H1 (cell line): Measurements from ENCODE around the gene ARRDC2. TPM values are rescaled to one million over a fixed set of nuclear protein-coding genes. Genes with fewer than 3 reads are reported as not detected.

ENCODE experiments used
- CTCF ChIA-PET: fragments of 300-600 bp; sonication (Branson Sonifier 250); formaldehyde crosslinking; loops from one replicate; lab custom pipeline; 2021; ENCODE audit not compliant: partially characterized antibody; lab: Charles Lee
- POLR2A ChIA-PET: fragments of 300-600 bp; sonication (Branson Sonifier 250); formaldehyde crosslinking; loops from one replicate; lab custom pipeline; 2021; ENCODE audit warnings: inconsistent platforms; ENCODE audit not compliant: partially characterized antibody; lab: Charles Lee
- DNase-seq, 2 experiments: peaks; one replicate each; pipeline versions ENCODE4 v3.0.0 to v3.0.0-alpha.2; 2010 to 2022; ENCODE audit warnings: low spot score in 2 of 2, low read depth in 1 of 2, mixed read lengths in 1 of 2
- FAIRE-seq: peaks from 2 replicates; lab custom pipeline; 2011; peaks lifted over from hg19 to GRCh38; lab: Jason Lieb, UNC
- H2AFZ ChIP-seq: 2 replicates; pipeline ENCODE4 v1.8.1; 2012; ENCODE audit warnings: low read length, inconsistent platforms
- H2AK5ac ChIP-seq: 2 replicates; pipeline ENCODE4 v1.6.1; 2013; ENCODE audit warnings: low read depth, low read length
- H2BK120ac ChIP-seq: replicated peaks from 2 replicates; pipeline ENCODE3; 2013; ENCODE audit warnings: low read depth, low read length, inconsistent platforms
- H2BK12ac ChIP-seq: 2 replicates; pipeline ENCODE4 v1.6.1; 2013; ENCODE audit warnings: low read depth, low read length
- H2BK15ac ChIP-seq: 2 replicates; pipeline ENCODE4 v1.6.1; 2013; ENCODE audit warnings: low read length
- H2BK20ac ChIP-seq: 2 replicates; pipeline ENCODE4 v1.6.1; 2013; ENCODE audit warnings: low read length
- H2BK5ac ChIP-seq: 2 replicates; pipeline ENCODE4 v1.6.1; 2013; ENCODE audit warnings: low read depth, low read length
- H3K14ac ChIP-seq: 2 replicates; pipeline ENCODE4 v1.6.1; 2013; ENCODE audit warnings: inconsistent platforms; ENCODE audit not compliant: insufficient read length
- H3K18ac ChIP-seq: 2 replicates; pipeline ENCODE4 v1.6.1; 2013; ENCODE audit warnings: low read length; ENCODE audit errors: extremely low read depth
- H3K23ac ChIP-seq: 2 replicates; pipeline ENCODE4 v1.6.1; 2013; ENCODE audit warnings: inconsistent platforms; ENCODE audit not compliant: insufficient read length
- H3K23me2 ChIP-seq: 2 replicates; pipeline ENCODE4 v1.6.1; 2013; ENCODE audit warnings: low read depth, low read length
- H3K27ac ChIP-seq: 2 replicates; pipeline ENCODE4 v1.6.1; 2011; ENCODE audit warnings: low read depth, low read length, inconsistent platforms
- H3K27me3 ChIP-seq, 4 experiments: replicated peaks in 1 of 4; 1 replicate in 1 of 4; 2 replicates in 3 of 4; pipeline versions ENCODE4 v1.6.1 to v1.8.1; 2011 to 2013; ENCODE audit warnings: low read length in 3 of 4, mild to moderate bottlenecking in 3 of 4, inconsistent platforms in 2 of 4, mixed read lengths in 2 of 4, moderate library complexity in 1 of 4; ENCODE audit not compliant: control insufficient read depth in 3 of 4, insufficient read depth in 3 of 4; ENCODE audit errors: extremely low read depth in 1 of 4
- H3K36me3 ChIP-seq, 4 experiments: 2 replicates each; pipeline versions ENCODE4 v1.6.1 to v1.8.1; 2011 to 2013; ENCODE audit warnings: mild to moderate bottlenecking in 4 of 4, low read length in 3 of 4, moderate library complexity in 2 of 4, control low read depth in 1 of 4, inconsistent platforms in 1 of 4; ENCODE audit not compliant: insufficient read depth in 4 of 4, control insufficient read depth in 2 of 4
- H3K4ac ChIP-seq: replicated peaks from 2 replicates; pipeline ENCODE3; 2013; ENCODE audit warnings: low read length, low read depth, mixed read lengths, inconsistent platforms; ENCODE audit not compliant: insufficient read length
- H3K4me1 ChIP-seq, 4 experiments: replicated peaks in 1 of 4; 1 replicate in 1 of 4; 2 replicates in 3 of 4; pipeline versions ENCODE4 v1.6.1 to v1.8.1; 2011 to 2013; ENCODE audit warnings: low read length in 3 of 4, inconsistent platforms in 2 of 4, mixed read lengths in 1 of 4; ENCODE audit not compliant: insufficient read depth in 4 of 4, control insufficient read depth in 3 of 4
- H3K4me2 ChIP-seq, 2 experiments: 2 replicates each; pipeline versions ENCODE4 v1.6.1 to v1.8.1; 2011 to 2013; ENCODE audit warnings: low read depth in 2 of 2, low read length in 2 of 2, control low read depth in 1 of 2, inconsistent platforms in 1 of 2, mild to moderate bottlenecking in 1 of 2; ENCODE audit not compliant: insufficient read depth in 1 of 2
- H3K4me3 ChIP-seq, 4 experiments: fragments of 200-600, 300-600 bp in 1 of 4; sonication (generic), shearing (Covaris generic), sonication (Bioruptor Twin) in 1 of 4; 2 replicates each; pipeline versions ENCODE4 v1.5.1 to v1.8.1; 2011 to 2016; ENCODE audit warnings: low read length in 4 of 4, low read depth in 3 of 4, control low read depth in 2 of 4, inconsistent platforms in 2 of 4, mild to moderate bottlenecking in 2 of 4, mixed read lengths in 1 of 4, moderate library complexity in 1 of 4; ENCODE audit not compliant: insufficient read depth in 2 of 4; ENCODE audit errors: extremely low read depth in 1 of 4
- H3K56ac ChIP-seq: replicated peaks from 2 replicates; pipeline ENCODE3; 2013; ENCODE audit warnings: low read depth, mild to moderate bottlenecking, mixed read lengths, low read length, inconsistent platforms; ENCODE audit not compliant: insufficient read length
- H3K79me1 ChIP-seq: 2 replicates; pipeline ENCODE4 v1.6.1; 2013; ENCODE audit warnings: low read depth, low read length, control low read depth
- H3K79me2 ChIP-seq, 2 experiments: 2 replicates each; pipeline versions ENCODE4 v1.6.1 to v1.8.1; 2012 to 2013; ENCODE audit warnings: low read length in 2 of 2, mild to moderate bottlenecking in 2 of 2, inconsistent platforms in 1 of 2; ENCODE audit not compliant: insufficient read depth in 2 of 2, control insufficient read depth in 1 of 2
- H3K9ac ChIP-seq, 4 experiments: replicated peaks in 1 of 4; 1 replicate in 1 of 4; 2 replicates in 3 of 4; pipeline versions ENCODE4 v1.6.1 to v1.8.1; 2011 to 2013; ENCODE audit warnings: low read depth in 3 of 4, low read length in 3 of 4, control low read depth in 2 of 4, mild to moderate bottlenecking in 2 of 4, moderate library complexity in 2 of 4, inconsistent platforms in 1 of 4; ENCODE audit errors: extremely low read depth in 1 of 4
- H3K9me3 ChIP-seq, 2 experiments: 2 replicates each; pipeline versions ENCODE4 v1.6.1 to v1.8.1; 2012 to 2013; ENCODE audit warnings: mild to moderate bottlenecking in 2 of 2, moderate library complexity in 2 of 2, control low read depth in 1 of 2, inconsistent platforms in 1 of 2, low read depth in 1 of 2, low read length in 1 of 2, mixed read lengths in 1 of 2; ENCODE audit not compliant: insufficient read depth in 2 of 2
- H4K20me1 ChIP-seq, 2 experiments: replicated peaks in 1 of 2; 2 replicates each; pipeline versions ENCODE3 to v1.8.1; 2011 to 2013; ENCODE audit warnings: inconsistent platforms in 2 of 2, low read length in 2 of 2, mild to moderate bottlenecking in 1 of 2; ENCODE audit not compliant: insufficient read depth in 2 of 2, control insufficient read depth in 1 of 2
- H4K5ac ChIP-seq: 2 replicates; pipeline ENCODE4 v1.6.1; 2013; ENCODE audit warnings: low read length, low read depth, mixed read lengths, inconsistent platforms; ENCODE audit not compliant: insufficient read length
- H4K8ac ChIP-seq: 2 replicates; pipeline ENCODE4 v1.8.0; 2013; ENCODE audit warnings: mild to moderate bottlenecking, moderate library complexity, low read length, inconsistent platforms; ENCODE audit not compliant: insufficient read depth; ENCODE audit errors: extremely low read depth
- H4K91ac ChIP-seq: replicated peaks from 2 replicates; pipeline ENCODE3; 2013; ENCODE audit warnings: low read length, mixed read lengths, inconsistent platforms; ENCODE audit not compliant: insufficient read length
- CEBPB ChIP-seq: IDR thresholded peaks from 2 replicates; pipeline ENCODE4 v1.6.1; 2012; ENCODE audit warnings: low read depth, low read length
- CTCF ChIP-seq, 3 experiments: IDR thresholded peaks; 1 replicate in 2 of 3; 2 replicates in 1 of 3; pipeline versions ENCODE4 v1.5.1 to v1.6.1; 2011; ENCODE audit warnings: low read length in 3 of 3, mild to moderate bottlenecking in 3 of 3, inconsistent platforms in 2 of 3, low read depth in 1 of 3, moderate library complexity in 1 of 3; ENCODE audit not compliant: insufficient read depth in 1 of 3; ENCODE audit errors: control extremely low read depth in 1 of 3
- EP300 ChIP-seq, 2 experiments: IDR thresholded peaks; 1 replicate in 1 of 2; 2 replicates in 1 of 2; pipeline ENCODE4 v1.6.1; 2011 to 2012; ENCODE audit warnings: low read depth in 2 of 2, low read length in 2 of 2, mild to moderate bottlenecking in 2 of 2, borderline replicate concordance in 1 of 2, inconsistent platforms in 1 of 2, moderate library complexity in 1 of 2
- GTF2F1 ChIP-seq: IDR thresholded peaks from 2 replicates; pipeline ENCODE4 v1.6.1; 2012; ENCODE audit warnings: low read depth, low read length, improper control_type of control experiment, borderline replicate concordance
- KDM1A ChIP-seq: fragments of 200-600, 300-600 bp; sonication (generic); IDR thresholded peaks from 2 replicates; pipeline ENCODE4 v1.7.1; 2016; ENCODE audit warnings: mild to moderate bottlenecking, low read length, borderline replicate concordance
- NRF1 ChIP-seq: IDR thresholded peaks from 2 replicates; pipeline ENCODE4 v1.6.1; 2011; ENCODE audit warnings: mild to moderate bottlenecking, low read depth, low read length, improper control_type of control experiment
- RBBP5 ChIP-seq: IDR thresholded peaks from 2 replicates; pipeline ENCODE4 v1.7.1; 2012; ENCODE audit warnings: low read depth, mild to moderate bottlenecking, inconsistent platforms, low read length, moderate library complexity, borderline replicate concordance
- RFX5 ChIP-seq: IDR thresholded peaks from 2 replicates; pipeline ENCODE4 v1.6.1; 2011; ENCODE audit warnings: low read depth, low read length, improper control_type of control experiment, borderline replicate concordance
- ZNF274 ChIP-seq: IDR thresholded peaks from 2 replicates; pipeline ENCODE4 v1.7.0; 2012; ENCODE audit warnings: low read length, borderline replicate concordance; ENCODE audit errors: extremely low read depth
- WGBS, 2 experiments: shearing (Covaris generic) in 1 of 2; methylation state at CpG; one replicate each; pipeline versions ENCODE4 v1.1.6 to v1.1.7; 2013 to 2015; ENCODE audit warnings: low lambda C conversion rate in 2 of 2, mixed read lengths in 2 of 2, inconsistent platforms in 1 of 2, low coverage in 1 of 2, missing lambda C conversion rate in 1 of 2; ENCODE audit not compliant: insufficient replicate concordance in 2 of 2, insufficient coverage in 1 of 2, insufficient read length in 1 of 2; ENCODE audit errors: extremely low coverage in 1 of 2, missing lambda C conversion rate in 1 of 2; 5-methylcytosine and 5-hydroxymethylcytosine counted together
- polyA plus RNA-seq, 7 experiments: library from polyadenylated mRNA; depleted of rRNA in 3 of 7; stranded (reverse) in 5 of 7; unstranded in 2 of 7; fragments of >200 nt in 5 of 7; fragments of 200-250 nt in 2 of 7; gene quantifications; 1 replicate in 5 of 7; 2 replicates in 1 of 7; 4 replicates in 1 of 7; pipeline versions ENCODE4 v1.2.1 to v1.2.3, GENCODE V29; 2011 to 2013; ENCODE audit warnings: missing spikeins in 2 of 7, mixed read lengths in 2 of 7
- total RNA-seq: library from RNA; stranded (reverse); fragmentation: NEBNext Ultra II Directional; extraction: Animal tissue kit (Norgen Biotek cat#: 25700); gene quantifications from 2 replicates; pipeline ENCODE4 v1.2.1, GENCODE V29; 2021

Gene ARRDC2
- total and polyA plus RNA-seq, 2 of the 8 experiments (the other 6 are each of a cell fraction or from before 2014, with no cell fraction given): 5.4 to 6.9 TPM

GRCh38 chr19:18041054-18041453, 33.1 kb downstream of the ARRDC2 start:
- 90% methylated on average over 2 of the region's 2 CpGs; no CpG with 5 or more reads in 1 of the 2 experiments for WGBS, 2 experiments
- H3K9ac ChIP-seq: no peak overlapping the region
- no peak overlapping the region for H3K4ac ChIP-seq
- no peak overlapping the region for H4K91ac ChIP-seq
- H2BK20ac ChIP-seq: no peak overlapping the region
- H3K18ac ChIP-seq: no peak overlapping the region
- no peak overlapping the region for H2BK5ac ChIP-seq
- no peak overlapping the region for H4K8ac ChIP-seq
- POLR2A ChIA-PET: no interaction called here
- no peaks in the 10 kb centered on the region for H3K23me2 ChIP-seq
- TF ChIP-seq GTF2F1 (no peak), RBBP5 (no peak), CTCF (IDR thresholded peaks at IDR 0.05; ENCODE audit: control extremely low read depth in 1 of 3, insufficient read depth in 1 of 3, low read depth in 1 of 3, low read length in 3 of 3) (no peak), NRF1 (no peak), EP300 (IDR thresholded peaks at IDR 0.05; ENCODE audit: borderline replicate concordance in 1 of 2, low read depth in 2 of 2, low read length in 2 of 2) (no peak), ZNF274 (no peak), KDM1A (no peak), CEBPB (no peak), RFX5 (no peak)
- no peak for FAIRE-seq
- no peak overlapping the region for H4K5ac ChIP-seq
- H3K36me3 ChIP-seq: no peaks in the 10 kb centered on the region
- H2AFZ ChIP-seq: no peak overlapping the region
- H3K14ac ChIP-seq: no peak overlapping the region
- no peak overlapping the region for H2BK12ac ChIP-seq
- no peak overlapping the region for H2AK5ac ChIP-seq
- no peaks in the 10 kb centered on the region for H3K27me3 ChIP-seq
- CTCF ChIA-PET: interaction anchor here (1.1 kb wide), 1 partner anchor 18 kb away, joined by 4 read pairs; no protein-coding TSS in a partner anchor
- no peak overlapping the region for H3K27ac ChIP-seq
- no peak overlapping the region for H2BK15ac ChIP-seq
- no peak overlapping the region for H3K4me3 ChIP-seq
- H3K4me1 ChIP-seq: peaks cover 0 to 3% (median 1%) of the 10 kb centered on the region in 4 experiments; a peak in 2 of 7 replicates
- H2BK120ac ChIP-seq: no peak overlapping the region
- DNase-seq: no peak
- H4K20me1 ChIP-seq: peaks cover 0 to 1% of the 10 kb centered on the region in 2 experiments
- no peaks in the 10 kb centered on the region for H3K79me2 ChIP-seq
- no peak overlapping the region for H3K23ac ChIP-seq
- no peak overlapping the region for H3K56ac ChIP-seq
- H3K79me1 ChIP-seq: no peaks in the 10 kb centered on the region
- H3K9me3 ChIP-seq: no peaks in the 10 kb centered on the region
- no peak overlapping the region for H3K4me2 ChIP-seq
